NOMO-1 treated with DMSO at 0.1 percent for 48 hours (cell line): Measurements from ENCODE around the gene NME7.
"Not testable (repeated sequence)": the region's sequence is repeated elsewhere in the genome, so short reads cannot be mapped to it uniquely, and the experiment has no call there.

Experiments used
- DNase-seq: peaks from one replicate; lab custom pipeline; 2025; ENCODE audit not compliant: unreplicated experiment; lab: John Stamatoyannopoulos, UW

NME7 gene

DNA sequence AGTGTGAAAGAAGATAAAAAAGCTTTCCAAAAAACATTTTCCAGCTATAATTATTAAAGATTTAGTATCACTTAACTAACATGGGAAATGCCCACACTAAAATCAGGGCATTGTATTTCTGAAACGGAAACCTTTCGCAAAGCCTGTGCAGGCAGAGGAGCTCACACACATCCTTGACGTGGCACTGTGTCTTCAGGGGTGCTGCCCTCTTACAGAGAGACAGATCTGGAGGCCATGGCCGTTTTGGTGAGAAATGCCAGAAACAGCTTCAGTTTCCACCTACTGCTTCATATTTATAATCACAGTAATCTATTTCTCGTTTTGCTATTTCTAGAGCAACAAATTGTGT lies 234.4 kb downstream of the NME7 start:
- no peak for DNase-seq

- no peak for DNase-seq
Measured at GRCh38 chr1:169132512-169133227, 234.9 kb downstream of the NME7 start.

DNA sequence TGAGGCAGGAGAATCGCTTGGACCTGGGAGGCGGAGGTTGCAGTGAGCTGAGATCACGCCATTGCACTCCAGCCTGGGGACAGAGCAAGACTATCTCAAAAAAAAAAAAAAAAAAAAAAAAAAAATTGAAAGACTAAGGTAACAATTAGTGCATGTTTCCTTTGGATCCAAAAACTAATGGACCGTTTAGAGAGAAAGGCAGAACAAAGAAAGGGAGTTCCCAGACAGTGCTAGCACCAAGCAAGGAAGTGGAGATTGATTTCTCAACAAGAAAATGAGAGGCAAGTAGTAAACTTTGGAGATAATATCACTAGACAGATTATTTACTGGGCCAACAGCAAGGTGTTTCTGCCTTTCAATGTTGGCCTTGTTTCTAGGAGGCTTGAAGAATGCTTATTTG lies 236.9 kb downstream of the NME7 start:
- DNase-seq: no peak

GRCh38 chr1:169129109-169129784 lies 238.3 kb downstream of the NME7 start:
- no peak for DNase-seq

- no peak for DNase-seq
Measured at GRCh38 chr1:169128562-169128961, 239.0 kb downstream of the NME7 start.

GRCh38 chr1:169127305-169127704 lies 240.3 kb downstream of the NME7 start:
- DNase-seq: no peak

DNA sequence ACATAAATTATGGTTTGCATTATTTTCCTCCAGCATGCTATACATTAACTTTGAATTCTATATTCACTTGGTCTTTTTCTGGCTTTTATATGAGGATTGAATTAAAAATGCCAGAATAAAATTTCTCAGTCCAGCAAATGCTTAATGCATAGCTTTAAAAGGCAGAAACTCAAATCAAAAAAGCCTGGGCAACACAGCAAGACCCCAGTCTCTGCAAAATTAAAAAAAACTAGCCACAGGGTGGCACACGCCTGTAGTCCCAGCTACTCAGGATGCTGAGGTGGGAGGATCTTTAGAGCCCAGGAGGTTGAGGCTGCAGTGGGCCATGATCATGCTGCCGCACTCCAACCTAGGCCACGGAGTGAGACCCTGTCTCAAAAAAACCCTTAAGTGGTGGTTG lies 241.3 kb downstream of the NME7 start:
- no peak for DNase-seq

DNA sequence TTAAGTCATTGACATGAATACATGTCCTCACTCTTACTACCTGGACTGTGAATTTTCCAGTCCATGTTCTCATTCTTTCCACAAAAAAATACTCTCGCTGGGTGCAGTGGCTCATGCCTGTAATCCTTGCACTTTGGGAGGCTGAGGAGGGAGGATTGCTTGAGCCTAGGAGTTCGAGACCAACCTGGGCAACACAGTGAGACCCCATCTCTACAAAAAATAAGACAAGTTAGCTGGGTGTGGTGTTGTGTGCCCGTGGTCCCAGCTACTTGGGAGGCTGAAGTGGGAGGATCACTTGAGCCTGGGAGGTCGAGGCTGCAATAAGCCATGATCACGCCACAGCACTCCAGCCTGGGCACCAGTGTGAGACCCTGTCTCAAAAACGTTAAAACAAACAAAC lies 242.0 kb downstream of the NME7 start:
- DNase-seq: not testable (repeated sequence)

- DNase-seq: no peak
Measured at GRCh38 chr1:169124459-169124858, 243.1 kb downstream of the NME7 start.

- DNase-seq: peak; percentile 45
Measured at GRCh38 chr1:169122976-169123375, 244.6 kb downstream of the NME7 start.

- no peak for DNase-seq
Measured at GRCh38 chr1:169121146-169121923, 246.3 kb downstream of the NME7 start.

DNA sequence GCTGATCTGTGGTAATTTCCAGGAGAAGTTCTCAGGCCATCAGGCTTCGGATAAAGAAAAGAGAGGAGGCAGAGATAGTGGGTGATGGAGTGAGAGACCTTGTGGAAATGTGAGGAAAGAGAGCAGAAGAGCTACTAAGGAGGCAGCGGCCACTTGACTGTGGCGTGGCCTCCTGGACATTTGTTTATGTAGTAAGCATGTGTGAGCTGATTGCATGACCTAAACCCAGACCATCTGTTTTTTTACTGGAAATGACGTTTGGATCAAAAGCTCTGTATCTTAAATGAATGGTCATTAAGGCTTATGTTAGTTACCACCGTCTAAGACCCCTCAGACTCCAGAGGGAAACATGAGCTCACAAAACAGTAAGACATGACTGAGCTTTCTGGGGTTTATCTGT lies 247.5 kb downstream of the NME7 start:
- DNase-seq: no peak

- DNase-seq: no peak
Measured at GRCh38 chr1:169119405-169119804, 248.2 kb downstream of the NME7 start.

DNA sequence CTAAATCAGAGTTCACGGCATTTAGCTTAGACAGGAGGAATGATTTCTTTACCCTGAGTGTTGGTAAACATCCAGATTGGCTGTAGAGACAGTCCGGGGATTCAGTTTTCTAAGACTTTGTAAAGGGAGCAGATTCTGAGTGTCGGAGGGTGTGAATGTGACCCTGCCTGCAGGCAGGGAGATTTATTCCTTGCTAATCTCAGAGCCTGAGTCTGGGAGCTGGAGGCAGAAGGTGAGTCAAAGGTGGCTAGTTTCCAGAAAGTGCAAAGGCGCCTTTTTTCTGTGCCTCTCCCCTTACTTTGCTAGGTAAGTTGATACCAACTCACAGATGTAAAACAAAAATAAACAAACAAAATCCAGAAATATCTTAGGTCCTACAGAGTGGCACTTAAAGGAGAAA lies 249.4 kb downstream of the NME7 start:
- DNase-seq: no peak

GRCh38 chr1:169117599-169117998 lies 250.0 kb downstream of the NME7 start:
- no peak for DNase-seq

- DNase-seq: no peak
Measured at GRCh38 chr1:169117014-169117413, 250.6 kb downstream of the NME7 start.

GRCh38 chr1:169115891-169116585 lies 251.6 kb downstream of the NME7 start:
- peak; percentile 49 for DNase-seq

DNA sequence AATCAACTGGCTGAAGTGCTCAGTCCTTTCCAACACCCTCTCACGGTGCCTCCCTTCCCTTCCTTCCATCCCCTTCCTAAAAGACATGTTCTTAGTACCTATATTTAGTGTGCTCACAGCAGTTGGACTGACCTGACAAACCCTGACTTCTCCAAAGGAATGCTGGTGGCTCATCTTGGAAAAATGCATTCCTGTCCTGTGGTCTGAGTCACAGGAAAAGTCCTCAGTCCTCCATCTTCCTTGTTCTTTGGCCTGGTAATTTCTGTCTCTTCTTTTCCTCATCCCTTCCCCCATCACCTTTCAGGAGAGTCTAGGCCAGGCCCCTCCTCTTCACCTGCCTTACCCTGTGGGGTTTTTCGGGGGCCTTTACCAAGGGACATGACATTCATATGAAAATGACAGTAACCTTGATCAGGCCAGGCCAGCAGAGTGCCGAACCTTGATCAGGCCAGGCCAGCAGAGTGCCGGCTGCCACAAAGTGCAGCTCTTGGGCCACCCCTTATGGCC lies 253.9 kb downstream of the NME7 start:
- DNase-seq: no peak

GRCh38 chr1:169112241-169112640 lies 255.4 kb downstream of the NME7 start:
- peak; percentile 75 for DNase-seq

DNA sequence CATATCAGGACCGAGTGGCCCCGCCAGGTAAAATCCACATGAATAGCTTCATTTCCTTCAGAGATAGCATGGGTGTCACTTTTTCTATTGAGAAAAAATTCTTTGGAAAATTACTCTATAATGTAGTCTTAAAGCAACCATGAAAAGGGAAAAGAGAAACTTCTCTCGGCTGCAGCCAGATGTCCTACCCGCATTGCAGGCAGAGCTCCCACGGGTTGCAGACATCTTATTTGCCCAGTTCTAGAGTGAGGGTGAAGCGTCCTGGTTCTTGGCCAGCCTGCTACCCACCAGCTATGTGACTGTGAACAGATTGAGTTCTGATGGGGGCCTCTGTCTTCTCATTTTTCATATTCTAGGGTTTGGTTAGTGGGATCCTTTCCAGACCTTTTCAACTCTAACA lies 256.1 kb downstream of the NME7 start:
- no peak for DNase-seq

GRCh38 chr1:169110689-169111447 lies 256.7 kb downstream of the NME7 start:
- no peak for DNase-seq
